HG02588 (cell line): ENCODE results near the gene HIVEP3.

Source experiments
- ATAC-seq: cut with Tn5 transposase; IDR thresholded peaks from one replicate; pipeline ENCODE4 v1.9.1; 2021; ENCODE audit warnings: mild to moderate bottlenecking, moderate library complexity; ENCODE audit not compliant: unreplicated experiment

HIVEP3 gene

GRCh38 chr1:41599912-41600311 lies 318.8 kb downstream of the HIVEP3 start:
- ATAC-seq: no peak

GRCh38 chr1:41598325-41598724 lies 320.4 kb downstream of the HIVEP3 start:
- no peak for ATAC-seq

GRCh38 chr1:41592451-41593125 lies 326.1 kb downstream of the HIVEP3 start:
- no peak for ATAC-seq

- no peak for ATAC-seq
Observed at GRCh38 chr1:41591891-41592290, 326.8 kb downstream of the HIVEP3 start.

GRCh38 chr1:41590331-41590730 lies 328.4 kb downstream of the HIVEP3 start:
- no peak for ATAC-seq

GRCh38 chr1:41589395-41589794 lies 329.3 kb downstream of the HIVEP3 start:
- ATAC-seq: no peak

- no peak for ATAC-seq
Observed at GRCh38 chr1:41588334-41588875, 330.3 kb downstream of the HIVEP3 start.

GRCh38 chr1:41587791-41588190 lies 330.9 kb downstream of the HIVEP3 start:
- ATAC-seq: no peak

- ATAC-seq: no peak
Observed at GRCh38 chr1:41586230-41586629, 332.5 kb downstream of the HIVEP3 start.

GRCh38 chr1:41583658-41584547 lies 334.8 kb downstream of the HIVEP3 start:
- ATAC-seq: no peak

- ATAC-seq: no peak
Observed at GRCh38 chr1:41582851-41583657, 335.7 kb downstream of the HIVEP3 start.

GRCh38 chr1:41582351-41582750 lies 336.4 kb downstream of the HIVEP3 start:
- no peak for ATAC-seq

- ATAC-seq: no peak
Observed at GRCh38 chr1:41582004-41582325, 336.8 kb downstream of the HIVEP3 start.

- ATAC-seq: no peak
Observed at GRCh38 chr1:41581216-41582003, 337.3 kb downstream of the HIVEP3 start.

GRCh38 chr1:41580520-41581172 lies 338.1 kb downstream of the HIVEP3 start:
- ATAC-seq: no peak

- no peak for ATAC-seq
Observed at GRCh38 chr1:41580021-41580420, 338.7 kb downstream of the HIVEP3 start.

- ATAC-seq: no peak
Observed at GRCh38 chr1:41578712-41579335, 339.9 kb downstream of the HIVEP3 start.

- no peak for ATAC-seq
Observed at GRCh38 chr1:41576620-41577019, 342.1 kb downstream of the HIVEP3 start.

GRCh38 chr1:41576206-41576605 lies 342.5 kb downstream of the HIVEP3 start:
- no peak for ATAC-seq
